GM11168 (cell line): ENCODE results near the gene SLC13A2.

Experiments used
- in situ Hi-C: fragments of 300-500 bp; cut with MboI; formaldehyde crosslinking; loops from one replicate; pipeline ENCODE4 v1.12.0; 2022; ENCODE audit warnings: low sequenced_read_pairs; ENCODE audit not compliant: unreplicated experiment

Gene SLC13A2

GRCh38 chr17:28491286-28491685, 17.8 kb downstream of the SLC13A2 start:
- in situ Hi-C loops, result loop anchor here (10.0 kb wide), 1 partner anchor 54 kb away; no protein-coding TSS in a partner anchor

- in situ Hi-C loops, result loop anchor here (10.0 kb wide), 1 partner anchor 53 kb away; no protein-coding TSS in a partner anchor
Observed at GRCh38 chr17:28491860-28492259, 18.4 kb downstream of the SLC13A2 start.

- in situ Hi-C loops, result loop anchor here (10.0 kb wide), 1 partner anchor 52 kb away; no protein-coding TSS in a partner anchor
Observed at GRCh38 chr17:28492352-28493310, 19.2 kb downstream of the SLC13A2 start.

GRCh38 chr17:28493460-28493859, 20.0 kb downstream of the SLC13A2 start:
- in situ Hi-C loops, result loop anchor here (10.0 kb wide), 1 partner anchor 51 kb away; no protein-coding TSS in a partner anchor

- in situ Hi-C loops, result loop anchor here (10.0 kb wide), 1 partner anchor 50 kb away; no protein-coding TSS in a partner anchor
Observed at GRCh38 chr17:28494445-28495188, 21.2 kb downstream of the SLC13A2 start.

- in situ Hi-C loops, result loop anchor here (10.0 kb wide), 1 partner anchor 49 kb away; no protein-coding TSS in a partner anchor
Observed at GRCh38 chr17:28495635-28496034, 22.2 kb downstream of the SLC13A2 start.

GRCh38 chr17:28497931-28498330, 24.5 kb downstream of the SLC13A2 start:
- in situ Hi-C loops, result loop anchor here (10.0 kb wide), 1 partner anchor 47 kb away; no protein-coding TSS in a partner anchor

GRCh38 chr17:28498652-28499363, 25.4 kb downstream of the SLC13A2 start:
- in situ Hi-C loops, result loop anchor here (10.0 kb wide), 1 partner anchor 46 kb away; no protein-coding TSS in a partner anchor

- in situ Hi-C loops, result loop anchor here (10.0 kb wide), 1 partner anchor 45 kb away; no protein-coding TSS in a partner anchor
Observed at GRCh38 chr17:28499364-28499664, 25.9 kb downstream of the SLC13A2 start.

GRCh38 chr17:28499684-28500357, 26.4 kb downstream of the SLC13A2 start:
- in situ Hi-C loops, result loop anchor here (10.0 kb wide), 1 partner anchor 45 kb away; no protein-coding TSS in a partner anchor

- in situ Hi-C loops, result no loop called here
Observed at GRCh38 chr17:28500712-28501379, 27.4 kb downstream of the SLC13A2 start.

GRCh38 chr17:28501421-28502284, 28.2 kb downstream of the SLC13A2 start:
- in situ Hi-C loops, result no loop called here

GRCh38 chr17:28503420-28503819, 30.0 kb downstream of the SLC13A2 start:
- in situ Hi-C loops, result no loop called here

GRCh38 chr17:28505986-28506665, 32.7 kb downstream of the SLC13A2 start, which contains the start of gene FOXN1:
TSS of gene FOXN1 (plus strand) at chr17:28506348. CDS start at chr17:28523970, 17,622 bp downstream.
- in situ Hi-C loops, result no loop called here

GRCh38 chr17:28506763-28507487, 33.5 kb downstream of the SLC13A2 start:
- in situ Hi-C loops, result no loop called here

GRCh38 chr17:28507567-28508203, 34.2 kb downstream of the SLC13A2 start:
- in situ Hi-C loops, result no loop called here
